ENCODE data around the gene TMEM233.

The TMEM233 gene

GRCh38 chr12:119601877-119602733 is 8.5 kb downstream of the TMEM233 start:
- H3K4me3 ChIP-seq (ENCODE audit: low read depth, low read length): no peak overlapping the region
- in situ Hi-C loops (cut with HindIII; ENCODE audit: low sequenced_read_pairs): no loop called here
- TF ChIP-seq CTCF (IDR thresholded peaks at IDR 0.05; ENCODE audit: low read depth, low read length): no peak
- DNase-seq (ENCODE audit: low read depth, low spot score): no peak

- in situ Hi-C loops (cut with HindIII; ENCODE audit: low sequenced_read_pairs): no loop called here
- TF ChIP-seq CTCF (IDR thresholded peaks at IDR 0.05; ENCODE audit: low read depth, low read length): no peak
- H3K4me3 ChIP-seq (ENCODE audit: low read depth, low read length): no peak overlapping the region
- no peak for DNase-seq (ENCODE audit: low read depth, low spot score)
These were observed 9.1 kb downstream of the TMEM233 start for GRCh38 chr12:119602734-119603094.

- DNase-seq (ENCODE audit: low read depth, low spot score): no peak
- H3K4me3 ChIP-seq (ENCODE audit: low read depth, low read length): no peak overlapping the region
- in situ Hi-C loops (cut with HindIII; ENCODE audit: low sequenced_read_pairs): no loop called here
- TF ChIP-seq CTCF (IDR thresholded peaks at IDR 0.05; ENCODE audit: low read depth, low read length): no peak
These were observed 10.2 kb downstream of the TMEM233 start for GRCh38 chr12:119603767-119604166.

GRCh38 chr12:119609358-119609757 is 15.8 kb downstream of the TMEM233 start:
- in situ Hi-C loops (cut with HindIII; ENCODE audit: low sequenced_read_pairs): no loop called here
- no peak for DNase-seq (ENCODE audit: low read depth, low spot score)
- TF ChIP-seq CTCF (IDR thresholded peaks at IDR 0.05; ENCODE audit: low read depth, low read length): no peak
- H3K4me3 ChIP-seq (ENCODE audit: low read depth, low read length): no peak overlapping the region

GRCh38 chr12:119613319-119613936 is 19.9 kb downstream of the TMEM233 start:
- no peak overlapping the region for H3K4me3 ChIP-seq (ENCODE audit: low read depth, low read length)
- no peak for DNase-seq (ENCODE audit: low read depth, low spot score)
- in situ Hi-C loops (cut with HindIII; ENCODE audit: low sequenced_read_pairs): no loop called here
- no peak for TF ChIP-seq CTCF (IDR thresholded peaks at IDR 0.05; ENCODE audit: low read depth, low read length)

GRCh38 chr12:119614705-119615104 is 21.1 kb downstream of the TMEM233 start:
- no peak for DNase-seq (ENCODE audit: low read depth, low spot score)
- no peak for TF ChIP-seq CTCF (IDR thresholded peaks at IDR 0.05; ENCODE audit: low read depth, low read length)
- in situ Hi-C loops (cut with HindIII; ENCODE audit: low sequenced_read_pairs): no loop called here
- no peak overlapping the region for H3K4me3 ChIP-seq (ENCODE audit: low read depth, low read length)

All from astrocyte of the spinal cord (primary cell).